Measurements from ENCODE around the gene IPMK. TPM values are rescaled to one million over a fixed set of nuclear protein-coding genes. Genes with fewer than 3 reads are reported as not detected.
A peak's percentile ranks its signal among the peaks of the same experiment; 100 is the strongest.
"Not testable (repeated sequence)": the region's sequence is repeated elsewhere in the genome, so short reads cannot be mapped to it uniquely, and the experiment has no call there.

Gene IPMK
- polyA plus RNA-seq, 3 donors from 2014 or later, result 1.3 to 2.6 TPM; not detected in 1

DNA sequence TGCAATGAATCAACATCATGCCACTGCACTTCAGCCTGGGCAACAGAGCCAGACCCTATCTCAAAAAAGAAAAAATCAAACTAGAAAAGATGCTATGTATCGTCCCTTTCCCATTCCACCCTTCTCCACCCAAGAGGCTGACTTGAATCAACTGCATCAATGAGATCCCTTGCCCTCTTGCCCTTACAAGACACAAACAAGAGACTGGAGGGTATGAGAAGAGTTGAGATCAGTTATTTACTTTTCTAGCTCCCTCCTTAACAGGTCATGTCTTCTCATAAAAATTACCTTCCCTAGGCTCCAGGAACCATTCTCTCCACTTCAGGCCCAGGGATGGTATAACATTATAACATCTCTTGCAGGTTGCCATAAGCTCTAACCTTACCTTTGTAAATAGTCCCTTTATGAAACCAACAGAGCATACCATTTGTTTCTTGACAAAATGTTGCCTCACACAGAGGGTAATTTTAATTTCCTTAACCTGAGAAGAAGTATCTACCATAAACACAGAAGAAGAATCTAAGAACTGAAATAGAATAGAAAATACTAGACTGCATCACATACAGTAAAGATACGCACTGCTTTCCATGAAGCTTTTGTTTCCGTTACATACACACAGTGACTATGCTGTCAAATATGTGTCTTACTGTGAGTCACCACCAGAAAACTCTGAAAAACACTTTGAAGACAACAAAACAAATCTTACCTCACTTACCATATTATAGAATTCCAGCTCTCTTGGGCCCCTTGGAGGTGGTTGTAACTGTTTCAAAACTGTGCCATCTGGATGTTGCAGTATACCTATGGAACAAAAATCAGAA is 30.5 kb downstream of the IPMK start:
- H3K27me3 Mint-ChIP-seq (ENCODE audit: low read depth in 3 of 3), result no peaks in the 10 kb centered on the region
- no peak overlapping the region for H3K27ac Mint-ChIP-seq
- peaks cover 21 to 33% of the 10 kb centered on the region in 2 donors for H3K4me1 Mint-ChIP-seq
- no peak overlapping the region for H3K4me3 Mint-ChIP-seq
- no peak for DNase-seq
- peaks cover 26 to 47% (median 43%) of the 10 kb centered on the region in 3 donors for H3K36me3 Mint-ChIP-seq
- no peaks in the 10 kb centered on the region for H3K9me3 Mint-ChIP-seq

DNA sequence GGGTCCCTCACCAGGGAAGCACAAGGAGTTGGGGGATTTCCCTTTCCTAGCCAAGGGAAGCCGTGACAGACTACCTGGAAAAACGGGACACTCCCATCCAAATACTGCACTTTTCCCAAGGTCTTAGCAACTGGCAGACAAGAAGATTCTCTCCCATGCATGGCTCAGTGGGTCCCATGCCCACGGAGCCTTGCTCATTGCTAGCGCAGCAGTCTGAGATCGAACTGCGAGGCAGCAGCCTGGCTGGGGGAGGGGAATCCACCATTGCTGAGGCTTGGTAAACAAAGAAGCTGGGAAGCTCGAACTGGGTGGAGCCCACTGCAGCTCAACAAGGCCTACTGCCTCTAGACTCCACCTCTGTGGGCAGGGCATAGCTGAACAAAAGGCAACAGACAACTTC is 37.8 kb downstream of the IPMK start:
- not testable (repeated sequence) for H3K4me1 Mint-ChIP-seq; H3K27me3 Mint-ChIP-seq (ENCODE audit: low read depth in 3 of 3); DNase-seq; H3K4me3 Mint-ChIP-seq; H3K9me3 Mint-ChIP-seq; H3K27ac Mint-ChIP-seq
- peaks cover 38 to 45% (median 43%) of the 10 kb centered on the region in 3 donors for H3K36me3 Mint-ChIP-seq

DNA sequence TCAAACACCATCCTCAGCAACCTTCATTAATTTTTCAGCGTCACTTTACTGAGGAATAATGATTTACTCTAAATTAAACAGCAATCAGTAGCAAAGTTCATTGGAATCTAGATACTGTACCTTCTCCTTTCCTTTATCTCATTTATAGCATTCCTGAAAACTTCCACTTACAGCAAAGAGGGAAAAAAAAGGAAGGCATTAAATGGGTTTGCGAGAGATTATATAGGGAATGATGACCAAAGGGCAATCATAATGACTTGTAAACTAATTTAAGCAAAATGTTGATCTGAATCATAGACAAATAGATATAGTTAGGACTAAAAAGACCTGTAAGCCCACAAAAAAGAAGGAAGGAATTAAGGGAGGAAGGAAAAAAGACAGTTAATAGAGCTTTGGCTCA is 42.0 kb downstream of the IPMK start:
- Mint-ChIP-seq H3K4me3 (no peak overlapping the region), H3K27me3 (ENCODE audit: low read depth in 3 of 3) (no peaks in the 10 kb centered on the region), H3K4me1 (peaks cover 0 to 2% of the 10 kb centered on the region in 2 donors), H3K27ac (peak overlapping the region in 2 of 6 donors; percentile 9 to 17), H3K36me3 (peaks cover 7 to 17% (median 16%) of the 10 kb centered on the region in 3 donors), H3K9me3 (no peaks in the 10 kb centered on the region)
- DNase-seq, result no peak

DNA sequence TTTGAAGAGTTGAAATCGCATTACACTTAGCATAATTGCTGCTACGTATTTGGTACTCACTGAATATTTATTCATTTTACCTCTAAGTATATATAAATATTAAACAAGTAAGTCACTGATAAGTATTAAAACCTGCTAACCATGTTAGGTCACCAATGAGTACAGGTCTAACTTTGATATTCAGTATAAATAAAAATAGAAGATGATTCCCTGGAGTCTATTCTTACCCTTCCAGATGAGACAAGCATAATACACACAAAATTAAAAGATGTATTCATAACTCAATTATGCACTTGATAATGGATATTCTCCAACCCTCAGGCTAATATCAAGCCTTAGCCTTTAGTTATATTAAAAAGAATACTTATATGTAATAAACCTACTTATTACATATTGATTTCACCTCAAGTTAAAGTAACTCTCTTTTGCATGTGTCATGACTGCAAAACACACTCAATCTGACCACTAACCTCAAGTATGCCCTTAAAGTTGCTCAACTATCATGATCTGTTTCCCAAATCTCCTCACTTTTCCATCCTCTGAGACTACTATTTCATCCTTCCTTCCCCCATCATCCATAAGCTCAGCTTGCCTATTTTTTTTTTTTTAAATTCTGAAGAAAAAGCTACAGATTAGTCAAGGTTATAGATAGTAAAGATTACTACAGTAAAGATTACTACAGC is 46.8 kb downstream of the IPMK start:
- Mint-ChIP-seq H3K27ac (no peak overlapping the region), H3K4me3 (no peak overlapping the region), H3K9me3 (no peaks in the 10 kb centered on the region), H3K27me3 (ENCODE audit: low read depth in 3 of 3) (peaks cover 0 to 2% (median 0%) of the 10 kb centered on the region in 3 donors), H3K36me3 (peaks cover 0 to 12% (median 5%) of the 10 kb centered on the region in 3 donors), H3K4me1 (peaks cover 0 to 2% of the 10 kb centered on the region in 2 donors)
- DNase-seq, result no peak

DNA sequence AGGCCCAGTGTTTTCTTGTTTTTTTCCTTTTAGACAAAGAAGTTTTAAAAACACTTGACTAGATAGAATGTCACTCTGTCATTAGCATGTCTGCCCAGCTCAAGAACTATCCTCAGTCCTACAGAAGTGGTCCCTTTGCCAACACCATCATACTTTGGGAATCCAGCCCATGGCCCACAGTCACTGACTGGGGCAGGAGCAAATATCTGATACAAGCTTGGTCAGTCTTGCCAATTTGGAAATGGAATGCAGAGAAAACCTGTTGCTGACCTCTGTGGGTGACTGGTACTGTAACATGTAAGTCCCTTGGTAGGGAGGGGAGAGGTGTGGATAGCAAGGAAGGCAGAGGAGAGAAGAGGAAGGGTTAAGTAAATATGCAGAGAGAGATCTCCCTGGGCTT is 47.8 kb downstream of the IPMK start:
- H3K9me3 Mint-ChIP-seq, result no peaks in the 10 kb centered on the region
- H3K27ac Mint-ChIP-seq, result no peak overlapping the region
- H3K4me3 Mint-ChIP-seq, result no peak overlapping the region
- H3K36me3 Mint-ChIP-seq, result peaks cover 3 to 11% (median 3%) of the 10 kb centered on the region in 3 donors
- H3K27me3 Mint-ChIP-seq (ENCODE audit: low read depth in 3 of 3), result peaks cover 0 to 2% (median 0%) of the 10 kb centered on the region in 3 donors
- no peak for DNase-seq
- H3K4me1 Mint-ChIP-seq, result peaks cover 0 to 2% of the 10 kb centered on the region in 2 donors

DNA sequence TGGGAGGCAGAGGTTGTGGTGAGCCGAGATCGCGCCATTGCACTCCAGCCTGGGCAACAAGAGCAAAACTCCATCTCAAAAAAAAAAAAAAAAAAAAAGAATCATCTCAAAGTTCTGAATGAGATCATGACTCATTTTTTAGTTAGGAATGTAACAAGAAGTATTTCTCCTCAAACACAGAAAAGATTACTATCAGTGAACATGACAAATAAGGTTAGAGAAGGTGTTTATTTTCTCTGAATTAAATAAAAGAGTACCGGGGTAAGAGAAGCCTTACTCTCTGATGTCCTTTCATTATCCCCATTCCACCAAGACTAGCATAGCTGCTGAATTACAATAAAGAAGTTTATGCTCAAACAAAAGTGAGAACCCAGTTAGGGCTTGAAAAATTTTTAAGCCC is 50.1 kb downstream of the IPMK start:
- H3K9me3 Mint-ChIP-seq, result no peaks in the 10 kb centered on the region
- no peak overlapping the region for H3K27ac Mint-ChIP-seq
- peaks cover 0 to 2% (median 0%) of the 10 kb centered on the region in 3 donors for H3K27me3 Mint-ChIP-seq (ENCODE audit: low read depth in 3 of 3)

DNA sequence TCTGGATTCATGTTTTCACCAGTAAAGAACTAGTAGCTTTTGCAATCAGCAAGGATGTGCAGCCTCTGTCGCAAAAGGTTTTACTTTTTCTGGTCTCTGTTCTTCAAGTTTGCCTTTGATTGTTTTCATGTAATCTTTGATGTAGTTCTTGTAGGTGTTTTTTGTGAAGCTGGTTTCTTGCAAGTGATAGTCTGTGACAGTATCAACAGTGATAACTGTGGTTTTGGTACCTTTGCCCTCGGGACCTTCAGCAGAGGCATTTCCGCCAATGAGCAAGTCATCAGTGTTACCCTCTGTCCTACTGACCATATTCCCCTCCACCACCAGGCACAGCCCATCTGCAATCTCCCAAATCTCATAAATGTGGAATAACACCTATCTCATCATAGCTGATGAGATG is 55.1 kb downstream of the IPMK start:
- Mint-ChIP-seq H3K4me1 (peaks cover 16 to 18% of the 10 kb centered on the region in 2 donors), H3K36me3 (peaks cover 18 to 36% (median 34%) of the 10 kb centered on the region in 3 donors), H3K4me3 (peak overlapping the region in 2 of 5 donors; percentile 3 to 16), H3K27ac (peak overlapping the region in 5 of 6 donors; percentile 1 to 69 (median 36)), H3K9me3 (no peaks in the 10 kb centered on the region), H3K27me3 (ENCODE audit: low read depth in 3 of 3) (no peaks in the 10 kb centered on the region)
- DNase-seq, result peak; percentile 7 to 16 (median 7)

More for the DNA sequence above, 50.1 kb downstream of the IPMK start:
- peaks cover 16 to 19% (median 17%) of the 10 kb centered on the region in 3 donors for H3K36me3 Mint-ChIP-seq
- H3K4me3 Mint-ChIP-seq, result no peak overlapping the region
- peaks cover 6 to 11% of the 10 kb centered on the region in 2 donors for H3K4me1 Mint-ChIP-seq
- DNase-seq, result no peak

DNA sequence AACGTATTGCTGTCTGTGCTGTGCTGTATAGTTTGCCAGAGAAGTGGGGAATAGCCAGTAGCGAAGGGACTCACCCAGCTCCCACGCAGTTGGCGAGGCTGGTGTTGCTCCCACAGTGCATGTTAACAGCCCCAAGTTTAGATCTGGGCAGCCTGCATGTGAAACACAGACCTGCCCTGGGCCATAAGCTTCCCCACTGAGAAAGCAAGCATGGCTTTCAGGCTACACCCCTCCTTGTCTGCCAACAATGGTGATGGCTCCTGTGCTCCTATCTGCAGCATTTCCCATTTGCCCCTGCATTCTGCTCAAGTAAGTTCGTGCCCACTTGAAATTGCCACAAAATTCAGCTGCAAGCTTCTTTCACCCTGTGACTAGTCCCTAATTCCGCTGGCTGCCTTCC is 57.5 kb downstream of the IPMK start:
- Mint-ChIP-seq H3K27ac (no peak overlapping the region), H3K4me1 (peaks cover 16 to 18% of the 10 kb centered on the region in 2 donors), H3K36me3 (peaks cover 15 to 42% (median 36%) of the 10 kb centered on the region in 3 donors), H3K4me3 (no peak overlapping the region), H3K9me3 (peaks cover 0 to 2% (median 0%) of the 10 kb centered on the region in 6 donors), H3K27me3 (ENCODE audit: low read depth in 3 of 3) (no peaks in the 10 kb centered on the region)
- DNase-seq, result no peak

DNA sequence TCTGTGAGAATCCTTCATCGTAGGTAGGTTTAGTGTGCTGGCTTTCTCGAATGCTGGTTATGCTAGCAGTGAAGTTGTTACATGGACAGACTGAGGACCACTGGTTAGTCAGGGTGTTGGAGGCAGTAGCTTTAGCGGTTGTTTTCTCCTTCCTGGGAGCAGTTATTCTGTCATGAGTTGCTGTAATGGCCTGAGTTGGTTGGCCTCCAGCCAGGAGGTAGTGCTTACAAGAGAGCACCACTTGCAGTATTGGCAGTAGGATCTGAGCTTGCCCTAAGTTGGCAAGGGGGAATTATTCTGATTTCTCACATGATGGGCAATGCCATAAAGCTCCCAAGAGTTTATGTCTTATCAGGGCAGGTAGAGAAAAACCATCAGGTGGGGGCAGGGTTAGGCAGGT is 58.0 kb downstream of the IPMK start:
- no peak overlapping the region for H3K27ac Mint-ChIP-seq
- peaks cover 15 to 39% (median 31%) of the 10 kb centered on the region in 3 donors for H3K36me3 Mint-ChIP-seq
- H3K4me1 Mint-ChIP-seq, result peaks cover 16 to 18% of the 10 kb centered on the region in 2 donors

DNA sequence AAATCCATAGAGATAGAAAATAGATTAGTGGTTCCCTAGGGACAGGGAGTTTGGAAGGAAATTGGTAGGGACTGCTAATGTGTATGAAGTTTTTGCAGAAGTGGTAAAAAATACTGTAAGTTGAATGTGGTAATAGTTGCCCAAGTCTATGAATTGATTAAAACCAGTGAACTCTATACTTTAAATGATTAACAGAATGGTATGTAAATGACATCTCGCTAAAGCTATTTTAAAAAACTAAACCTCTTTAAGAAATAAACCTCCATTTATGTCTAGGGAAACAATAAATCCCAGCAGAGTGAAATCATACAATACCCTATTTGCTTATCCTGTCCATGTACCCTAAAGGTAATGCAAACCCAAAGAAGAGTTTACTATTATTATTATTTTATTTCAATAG is 61.4 kb downstream of the IPMK start:
- no peak overlapping the region for H3K27ac Mint-ChIP-seq
- H3K4me3 Mint-ChIP-seq, result no peak overlapping the region
- peaks cover 4 to 31% (median 20%) of the 10 kb centered on the region in 3 donors for H3K36me3 Mint-ChIP-seq
- peaks cover 16 to 19% of the 10 kb centered on the region in 2 donors for H3K4me1 Mint-ChIP-seq
- H3K9me3 Mint-ChIP-seq, result peaks cover 0 to 2% (median 0%) of the 10 kb centered on the region in 6 donors
- no peak for DNase-seq
- H3K27me3 Mint-ChIP-seq (ENCODE audit: low read depth in 3 of 3), result no peaks in the 10 kb centered on the region

More for the DNA sequence above, 58.0 kb downstream of the IPMK start:
- H3K4me3 Mint-ChIP-seq, result no peak overlapping the region
- H3K27me3 Mint-ChIP-seq (ENCODE audit: low read depth in 3 of 3), result no peaks in the 10 kb centered on the region
- peaks cover 0 to 2% (median 0%) of the 10 kb centered on the region in 6 donors for H3K9me3 Mint-ChIP-seq
- DNase-seq, result no peak

DNA sequence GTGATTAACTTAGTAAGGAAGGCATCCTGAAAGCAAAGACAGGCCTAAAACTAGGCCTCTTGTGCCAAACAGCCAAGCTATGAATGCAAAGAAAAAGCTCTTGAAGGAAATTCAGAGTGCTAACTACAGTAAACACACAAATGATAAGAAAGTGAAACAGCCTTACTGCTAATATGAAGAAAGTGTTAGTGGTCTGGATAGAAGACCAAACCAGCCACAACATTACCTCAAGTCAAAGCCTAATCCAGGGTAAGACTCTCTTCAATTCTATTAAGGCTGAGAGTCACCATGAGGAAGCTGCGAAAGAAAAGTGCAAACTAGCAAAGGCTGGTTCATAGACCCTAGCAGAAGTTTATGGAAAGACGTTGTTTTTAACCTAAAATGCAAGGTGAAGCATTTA is 66.0 kb downstream of the IPMK start:
- Mint-ChIP-seq H3K27me3 (ENCODE audit: low read depth in 3 of 3) (no peaks in the 10 kb centered on the region), H3K4me3 (peak overlapping the region in 4 of 5 donors; percentile 18 to 58 (median 42)), H3K9me3 (peaks cover 0 to 2% (median 0%) of the 10 kb centered on the region in 6 donors), H3K36me3 (peaks cover 5 to 13% (median 6%) of the 10 kb centered on the region in 3 donors), H3K4me1 (peaks cover 15 to 22% of the 10 kb centered on the region in 2 donors), H3K27ac (peak overlapping the region in 4 of 6 donors; percentile 44 to 74 (median 66))
- peak; percentile 16 to 44 (median 38) for DNase-seq

DNA sequence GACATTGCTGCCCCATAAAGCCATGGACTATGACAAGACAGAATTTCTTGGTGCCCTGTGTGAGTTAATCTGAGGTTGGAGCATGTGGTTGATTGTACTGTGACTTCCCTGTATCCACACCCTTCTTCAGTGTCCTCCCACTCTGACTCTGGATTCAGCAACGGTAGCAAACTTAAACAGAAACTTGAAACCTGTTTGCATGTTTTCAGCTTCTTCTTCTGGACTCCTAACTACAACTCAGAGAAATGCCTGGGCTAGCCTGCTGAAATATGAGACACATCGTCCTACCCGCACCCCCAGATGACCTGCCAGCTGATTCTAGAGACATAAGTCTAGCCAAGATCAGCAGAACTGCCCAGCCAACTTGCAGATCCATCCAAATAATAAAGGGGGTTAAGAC is 78.4 kb downstream of the IPMK start:
- no peak for DNase-seq
- H3K36me3 Mint-ChIP-seq, result peaks cover 0 to 10% (median under 1%) of the 10 kb centered on the region in 3 donors
- H3K9me3 Mint-ChIP-seq, result no peaks in the 10 kb centered on the region
- H3K4me3 Mint-ChIP-seq, result no peak overlapping the region
- H3K27me3 Mint-ChIP-seq (ENCODE audit: low read depth in 3 of 3), result peaks cover 4 to 8% (median 5%) of the 10 kb centered on the region in 3 donors
- H3K4me1 Mint-ChIP-seq, result no peaks in the 10 kb centered on the region
- no peak overlapping the region for H3K27ac Mint-ChIP-seq

DNA sequence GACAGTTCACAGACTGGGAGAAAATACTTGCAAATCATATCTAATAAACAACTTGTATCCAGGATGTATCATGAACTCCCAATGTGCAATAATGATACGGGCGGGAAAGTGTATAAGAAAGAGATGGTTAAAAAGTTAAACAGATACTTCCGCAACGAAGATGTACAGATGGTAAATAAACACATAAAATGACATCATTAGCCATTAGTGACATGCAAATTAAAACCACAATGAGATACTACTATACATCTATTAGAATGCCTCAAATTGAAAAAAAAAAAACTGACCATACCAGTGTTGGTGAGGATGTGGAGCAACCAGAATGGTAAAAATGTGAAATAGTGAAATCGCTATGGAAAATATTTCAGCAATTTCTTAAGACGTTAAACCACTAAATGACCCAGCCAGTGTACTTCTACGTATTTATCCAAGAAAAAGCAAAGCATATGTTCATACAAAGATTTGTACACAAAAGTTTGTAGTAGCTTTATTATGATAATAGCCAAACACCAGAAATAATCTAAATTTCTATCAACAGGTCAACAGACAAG is 83.5 kb downstream of the IPMK start:
- Mint-ChIP-seq H3K4me3 (no peak overlapping the region), H3K9me3 (no peaks in the 10 kb centered on the region), H3K4me1 (no peaks in the 10 kb centered on the region), H3K27ac (no peak overlapping the region), H3K27me3 (ENCODE audit: low read depth in 3 of 3) (peaks cover 8 to 14% (median 8%) of the 10 kb centered on the region in 3 donors), H3K36me3 (no peaks in the 10 kb centered on the region)
- no peak for DNase-seq

DNA sequence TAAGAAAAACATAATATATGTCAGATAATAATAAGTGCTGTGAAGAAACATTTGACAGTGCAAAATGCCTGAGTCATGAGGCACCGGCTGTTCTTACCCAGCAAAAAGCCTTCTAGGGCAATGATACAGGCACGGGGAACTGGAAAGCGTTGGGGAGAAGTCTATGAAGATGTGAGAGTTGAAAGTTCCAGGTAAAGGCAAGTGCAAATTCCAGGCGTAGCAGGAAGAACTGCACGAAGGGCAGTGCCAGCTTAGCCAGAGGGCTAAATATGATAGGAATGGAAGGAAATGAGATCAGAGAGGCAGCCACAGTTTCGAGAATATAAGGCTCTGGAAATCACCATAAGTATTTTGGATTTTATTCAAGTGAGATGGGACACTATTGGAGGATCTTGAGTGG is 87.0 kb downstream of the IPMK start:
- no peaks in the 10 kb centered on the region for H3K4me1 Mint-ChIP-seq
- H3K27me3 Mint-ChIP-seq (ENCODE audit: low read depth in 3 of 3), result peaks cover 3 to 10% (median 7%) of the 10 kb centered on the region in 3 donors
- H3K27ac Mint-ChIP-seq, result no peak overlapping the region

More for the DNA sequence above, 87.0 kb downstream of the IPMK start:
- no peak overlapping the region for H3K4me3 Mint-ChIP-seq
- no peaks in the 10 kb centered on the region for H3K9me3 Mint-ChIP-seq
- no peak for DNase-seq
- no peaks in the 10 kb centered on the region for H3K36me3 Mint-ChIP-seq

Data from immature natural killer cell (primary cell).